GM18511 (cell line): ENCODE measurements around the gene ASPG.
"Not testable (repeated sequence)": the region's sequence is repeated elsewhere in the genome, so short reads cannot be mapped to it uniquely, and the experiment has no call there.

ENCODE experiments used
- ATAC-seq: cut with Tn5 transposase; IDR thresholded peaks from one replicate; pipeline ENCODE4 v1.9.1; 2021; ENCODE audit warnings: mild to moderate bottlenecking, moderate library complexity; ENCODE audit not compliant: unreplicated experiment

Gene ASPG

GRCh38 chr14:104144911-104145825 lies 59.7 kb downstream of the ASPG start:
- ATAC-seq, result no peak

- no peak for ATAC-seq
Observed at GRCh38 chr14:104145826-104146601, 60.5 kb downstream of the ASPG start.

- no peak for ATAC-seq
Observed at GRCh38 chr14:104146651-104147345, 61.3 kb downstream of the ASPG start.

- ATAC-seq, result no peak
Observed at GRCh38 chr14:104147346-104148125, 62.0 kb downstream of the ASPG start.

- no peak for ATAC-seq
Observed at GRCh38 chr14:104148433-104149277, 63.2 kb downstream of the ASPG start.

- ATAC-seq, result no peak
Observed at GRCh38 chr14:104149278-104149595, 63.7 kb downstream of the ASPG start.

- no peak for ATAC-seq
Observed at GRCh38 chr14:104149617-104150135, 64.2 kb downstream of the ASPG start.

GRCh38 chr14:104150136-104151025 lies 64.9 kb downstream of the ASPG start:
- ATAC-seq, result no peak

- no peak for ATAC-seq
Observed at GRCh38 chr14:104151026-104151381, 65.5 kb downstream of the ASPG start.

- ATAC-seq, result no peak
Observed at GRCh38 chr14:104151566-104152245, 66.2 kb downstream of the ASPG start.

GRCh38 chr14:104152246-104152575 lies 66.7 kb downstream of the ASPG start:
- no peak for ATAC-seq

- no peak for ATAC-seq
Observed at GRCh38 chr14:104152686-104153393, 67.3 kb downstream of the ASPG start.

- not testable (repeated sequence) for ATAC-seq
Observed at GRCh38 chr14:104153394-104153755, 67.9 kb downstream of the ASPG start.

- no peak for ATAC-seq
Observed at GRCh38 chr14:104154246-104154645, 68.7 kb downstream of the ASPG start.

GRCh38 chr14:104155513-104155912 lies 70.0 kb downstream of the ASPG start:
- no peak for ATAC-seq

- no peak for ATAC-seq
Observed at GRCh38 chr14:104156142-104156541, 70.6 kb downstream of the ASPG start.

- ATAC-seq, result no peak
Observed at GRCh38 chr14:104157016-104157928, 71.8 kb downstream of the ASPG start.
